GM06990 (cell line): ENCODE data around the gene IL15.
"Not testable (repeated sequence)": the region's sequence is repeated elsewhere in the genome, so short reads cannot be mapped to it uniquely, and the experiment has no call there.

Source experiments
- DNase-seq: peaks from one replicate; pipeline ENCODE4 v3.0.0-alpha.2; 2011; ENCODE audit not compliant: insufficient read length; ENCODE audit errors: extremely low read depth
- H3K27me3 ChIP-seq: replicated peaks from 2 replicates; pipeline ENCODE4 v1.6.0; 2011; ENCODE audit warnings: low read length; ENCODE audit not compliant: control insufficient read depth, insufficient read depth
- H3K36me3 ChIP-seq: 2 replicates; pipeline ENCODE4 v1.5.1; 2011; ENCODE audit warnings: low read length; ENCODE audit not compliant: control insufficient read depth, insufficient read depth
- H3K4me3 ChIP-seq: replicated peaks from 2 replicates; pipeline ENCODE4 v1.5.1; 2011; ENCODE audit warnings: low read depth, mild to moderate bottlenecking, control low read depth, low read length
- TF ChIP-seq, protein P1 (sequence below): IDR thresholded peaks from 2 replicates; pipeline ENCODE4 v1.5.1; 2011; ENCODE audit warnings: low read length, control low read depth, mild to moderate bottlenecking, inconsistent platforms; ENCODE audit not compliant: insufficient read depth, poor library complexity, severe bottlenecking

Gene IL15

DNA sequence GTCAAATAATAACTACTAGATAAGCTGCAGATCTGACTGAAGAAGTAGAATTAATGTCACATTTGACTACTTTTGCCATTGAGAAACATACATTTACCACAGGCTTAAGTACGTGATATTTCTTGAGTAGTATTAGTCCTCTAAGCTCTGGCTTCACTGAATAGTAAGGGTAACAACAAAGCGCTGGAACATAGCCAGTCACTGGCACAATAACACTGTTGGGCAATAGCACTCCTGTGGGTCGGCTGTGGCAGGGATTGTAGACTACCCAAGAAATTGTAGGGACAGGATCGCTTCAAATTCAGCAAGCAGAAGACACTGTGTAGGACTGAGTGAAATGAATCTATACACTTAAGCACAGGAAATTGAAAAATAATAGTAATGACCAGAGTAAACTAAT is 27.1 kb upstream of the IL15 start:
- H3K27me3 ChIP-seq: no peaks in the 10 kb centered on the region
- TF ChIP-seq, protein P1, sequence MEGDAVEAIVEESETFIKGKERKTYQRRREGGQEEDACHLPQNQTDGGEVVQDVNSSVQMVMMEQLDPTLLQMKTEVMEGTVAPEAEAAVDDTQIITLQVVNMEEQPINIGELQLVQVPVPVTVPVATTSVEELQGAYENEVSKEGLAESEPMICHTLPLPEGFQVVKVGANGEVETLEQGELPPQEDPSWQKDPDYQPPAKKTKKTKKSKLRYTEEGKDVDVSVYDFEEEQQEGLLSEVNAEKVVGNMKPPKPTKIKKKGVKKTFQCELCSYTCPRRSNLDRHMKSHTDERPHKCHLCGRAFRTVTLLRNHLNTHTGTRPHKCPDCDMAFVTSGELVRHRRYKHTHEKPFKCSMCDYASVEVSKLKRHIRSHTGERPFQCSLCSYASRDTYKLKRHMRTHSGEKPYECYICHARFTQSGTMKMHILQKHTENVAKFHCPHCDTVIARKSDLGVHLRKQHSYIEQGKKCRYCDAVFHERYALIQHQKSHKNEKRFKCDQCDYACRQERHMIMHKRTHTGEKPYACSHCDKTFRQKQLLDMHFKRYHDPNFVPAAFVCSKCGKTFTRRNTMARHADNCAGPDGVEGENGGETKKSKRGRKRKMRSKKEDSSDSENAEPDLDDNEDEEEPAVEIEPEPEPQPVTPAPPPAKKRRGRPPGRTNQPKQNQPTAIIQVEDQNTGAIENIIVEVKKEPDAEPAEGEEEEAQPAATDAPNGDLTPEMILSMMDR: no peak
- H3K36me3 ChIP-seq: no peaks in the 10 kb centered on the region
- no peak for DNase-seq
- H3K4me3 ChIP-seq: no peak overlapping the region

DNA sequence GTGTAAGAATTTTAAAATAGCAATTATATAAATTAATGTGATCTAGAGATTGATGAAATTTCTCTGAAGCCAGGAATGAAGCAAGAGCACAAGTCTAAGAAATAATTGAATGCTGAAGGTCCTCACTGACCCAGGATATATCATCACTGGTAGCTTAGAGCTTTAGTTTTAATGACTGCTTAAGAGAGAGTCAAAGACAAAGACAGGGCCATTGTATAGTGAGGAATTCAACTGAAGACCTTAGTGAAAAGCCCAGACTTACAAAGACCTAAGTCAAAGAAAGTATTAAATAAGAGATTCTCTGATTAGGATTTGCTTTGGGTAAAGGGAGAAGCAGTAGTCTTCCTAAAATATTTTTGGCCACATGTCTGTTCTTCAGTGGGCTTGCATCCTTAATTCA is 26.0 kb upstream of the IL15 start:
- TF ChIP-seq, protein P1: no peak
- DNase-seq: no peak
- H3K4me3 ChIP-seq: no peak overlapping the region
- no peaks in the 10 kb centered on the region for H3K27me3 ChIP-seq
- no peaks in the 10 kb centered on the region for H3K36me3 ChIP-seq

DNA sequence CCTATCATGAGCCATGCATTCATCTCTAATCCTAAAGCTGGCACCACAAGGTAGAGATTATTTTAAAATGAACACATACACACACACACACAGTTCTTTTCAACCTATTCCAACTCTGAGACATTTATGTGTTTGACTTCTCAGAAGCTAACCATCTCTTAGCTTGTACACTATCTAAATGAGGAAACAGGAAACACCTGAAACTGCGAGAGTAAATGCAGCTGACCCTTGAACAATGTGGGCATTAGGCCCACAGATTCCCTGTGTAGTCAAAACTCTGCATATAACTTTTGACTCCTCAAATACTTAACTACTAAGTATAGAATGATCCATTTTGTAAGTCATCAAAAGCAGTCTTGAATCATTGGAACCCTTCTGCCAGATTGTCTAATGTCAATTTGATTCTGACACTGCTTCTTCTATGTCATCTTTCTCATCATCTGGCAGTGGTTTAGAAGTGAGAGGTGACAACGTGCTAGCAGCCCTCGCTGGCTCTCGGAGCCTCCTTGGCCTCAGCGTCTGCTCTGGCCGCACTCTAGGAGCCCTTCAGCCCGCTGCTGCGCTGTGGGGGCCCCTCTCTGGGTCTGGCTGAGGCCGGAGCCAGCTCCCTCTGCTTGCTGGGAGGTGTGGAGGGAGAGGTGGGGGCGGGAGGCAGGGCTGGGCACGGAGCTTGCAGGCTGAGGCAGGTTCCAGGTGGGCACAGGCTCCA is 21.4 kb upstream of the IL15 start:
- no peak for DNase-seq
- TF ChIP-seq, protein P1: no peak
- Histone ChIP-seq H3K27me3 (no peaks in the 10 kb centered on the region), H3K36me3 (no peaks in the 10 kb centered on the region), H3K4me3 (no peak overlapping the region)

DNA sequence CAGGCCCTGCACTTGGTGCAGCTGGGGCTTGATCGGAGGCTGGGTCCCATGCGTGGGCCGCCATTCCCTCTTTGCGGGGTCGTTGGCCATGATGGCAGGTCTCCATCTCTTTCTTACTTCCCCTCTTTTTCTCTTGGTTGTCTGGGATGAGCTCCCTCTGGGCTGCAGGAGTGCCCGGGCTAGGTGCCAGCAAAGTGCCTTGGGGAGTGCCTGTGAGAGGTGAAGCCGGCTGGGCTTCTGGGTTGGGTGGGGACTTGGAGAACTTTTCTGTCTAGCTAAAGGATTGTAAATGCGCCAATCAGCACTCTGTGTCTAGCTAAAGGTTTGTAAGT is 20.8 kb upstream of the IL15 start:
- H3K36me3 ChIP-seq, H3K27me3 ChIP-seq, DNase-seq, H3K4me3 ChIP-seq: not testable (repeated sequence)

DNA sequence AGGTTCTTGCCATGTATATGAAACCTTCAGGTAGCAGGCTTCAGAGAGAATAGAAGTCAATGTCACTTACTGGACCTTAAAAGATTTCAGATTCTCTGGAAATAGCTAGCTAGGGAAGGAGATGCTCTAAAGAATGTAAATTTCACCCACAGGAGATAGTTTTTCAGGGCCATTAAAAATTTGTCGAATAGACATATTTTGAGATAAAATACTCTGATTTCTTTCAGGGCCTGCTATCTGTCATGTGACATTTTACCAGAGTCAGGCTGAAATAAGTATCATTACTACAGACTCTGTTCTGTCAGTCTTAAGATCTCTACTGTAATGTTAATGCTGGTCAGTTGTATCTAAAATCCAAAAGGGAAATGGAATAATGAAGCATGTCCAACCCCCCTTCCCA is 15.7 kb upstream of the IL15 start:
- TF ChIP-seq, protein P1: no peak
- Histone ChIP-seq H3K4me3 (no peak overlapping the region), H3K36me3 (no peaks in the 10 kb centered on the region), H3K27me3 (no peaks in the 10 kb centered on the region)
- no peak for DNase-seq

DNA sequence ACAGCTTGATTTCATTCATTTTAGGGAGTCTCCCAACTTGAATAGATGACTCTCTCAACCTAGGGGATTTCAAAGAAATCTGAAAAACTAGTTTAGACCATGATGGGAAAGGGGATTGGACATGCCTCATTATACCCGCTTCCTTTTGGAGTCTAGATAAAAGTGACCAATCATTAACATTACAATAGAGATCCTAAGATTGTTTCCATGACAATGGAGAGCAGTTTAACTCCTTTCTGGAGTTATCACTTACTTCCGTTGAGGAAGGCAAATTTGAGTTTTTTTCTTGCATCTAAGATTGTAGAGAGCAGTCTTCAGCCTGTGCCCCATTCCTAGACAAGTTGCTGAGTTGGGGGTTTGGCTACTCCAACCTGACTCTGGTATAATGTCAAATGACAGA is 11.4 kb upstream of the IL15 start:
- no peak overlapping the region for H3K4me3 ChIP-seq
- H3K36me3 ChIP-seq: no peaks in the 10 kb centered on the region
- H3K27me3 ChIP-seq: no peaks in the 10 kb centered on the region
- no peak for DNase-seq
- TF ChIP-seq, protein P1: no peak
